PC-3 (cell line): ENCODE data around the gene DGKI.

ENCODE experiments used
- EZH2 ChIP-seq: fragments of 300-600 bp; sonication (generic); IDR thresholded peaks from one replicate; pipeline ENCODE4 v1.6.1; 2017; ENCODE audit warnings: antibody characterized with exemption, mild to moderate bottlenecking, low read length; ENCODE audit not compliant: unreplicated experiment
- TF ChIP-seq, protein P1 (sequence below): fragments of 300-600 bp; sonication (generic); conservative IDR thresholded peaks from 2 replicates; pipeline ENCODE4 v1.5.1; 2017; ENCODE audit warnings: antibody characterized with exemption, low read depth, mild to moderate bottlenecking, low read length

DNA sequence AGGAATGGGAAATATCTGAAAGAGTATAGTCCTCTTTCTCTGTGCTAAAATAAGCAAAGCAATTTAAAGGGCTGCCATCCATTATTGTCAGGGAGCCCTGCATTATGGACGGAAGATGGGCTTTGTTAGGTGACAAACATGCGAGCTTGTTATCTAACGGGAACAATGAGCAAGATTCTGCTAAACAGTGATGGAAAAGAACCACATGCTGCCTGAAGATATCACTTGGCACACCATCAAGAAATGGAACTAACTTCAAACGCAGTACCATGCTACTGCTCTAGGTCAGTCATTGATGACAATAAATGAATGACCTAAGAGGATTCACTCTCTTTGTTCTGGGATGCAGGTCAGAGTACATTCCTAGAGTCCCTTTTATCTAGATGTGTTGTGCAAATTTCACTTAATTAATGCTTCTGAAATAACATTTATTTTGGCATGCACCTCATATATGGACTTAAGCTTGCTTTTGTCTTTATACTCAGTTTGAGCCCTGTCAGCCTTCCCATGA, 327.5 kb downstream of the DGKI start:
- TF ChIP-seq, protein P1, sequence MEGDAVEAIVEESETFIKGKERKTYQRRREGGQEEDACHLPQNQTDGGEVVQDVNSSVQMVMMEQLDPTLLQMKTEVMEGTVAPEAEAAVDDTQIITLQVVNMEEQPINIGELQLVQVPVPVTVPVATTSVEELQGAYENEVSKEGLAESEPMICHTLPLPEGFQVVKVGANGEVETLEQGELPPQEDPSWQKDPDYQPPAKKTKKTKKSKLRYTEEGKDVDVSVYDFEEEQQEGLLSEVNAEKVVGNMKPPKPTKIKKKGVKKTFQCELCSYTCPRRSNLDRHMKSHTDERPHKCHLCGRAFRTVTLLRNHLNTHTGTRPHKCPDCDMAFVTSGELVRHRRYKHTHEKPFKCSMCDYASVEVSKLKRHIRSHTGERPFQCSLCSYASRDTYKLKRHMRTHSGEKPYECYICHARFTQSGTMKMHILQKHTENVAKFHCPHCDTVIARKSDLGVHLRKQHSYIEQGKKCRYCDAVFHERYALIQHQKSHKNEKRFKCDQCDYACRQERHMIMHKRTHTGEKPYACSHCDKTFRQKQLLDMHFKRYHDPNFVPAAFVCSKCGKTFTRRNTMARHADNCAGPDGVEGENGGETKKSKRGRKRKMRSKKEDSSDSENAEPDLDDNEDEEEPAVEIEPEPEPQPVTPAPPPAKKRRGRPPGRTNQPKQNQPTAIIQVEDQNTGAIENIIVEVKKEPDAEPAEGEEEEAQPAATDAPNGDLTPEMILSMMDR, result no peak
- no peak for TF ChIP-seq EZH2
